Type B pancreatic cell (in vitro differentiated cells): ENCODE results near the gene TUSC7. TPM values are rescaled to one million over a fixed set of nuclear protein-coding genes. Genes with fewer than 3 reads are reported as not detected.

Experiments used
- DNase-seq: peaks from one replicate; pipeline ENCODE4 v3.0.0; 2021; ENCODE audit warnings: mixed read lengths; ENCODE audit not compliant: unreplicated experiment; ENCODE audit errors: extremely low spot score
- H3K27ac Mint-ChIP-seq: 2 replicates; pipeline ENCODE4 v1.8.0; 2021; ENCODE audit warnings: mild to moderate bottlenecking, mixed read lengths
- H3K27me3 Mint-ChIP-seq: 2 replicates; pipeline ENCODE4 v1.8.0; 2021; ENCODE audit warnings: mixed read lengths
- H3K36me3 Mint-ChIP-seq: 2 replicates; pipeline ENCODE4 v1.8.0; 2021; ENCODE audit warnings: mixed read lengths
- H3K4me1 Mint-ChIP-seq: one replicate; pipeline ENCODE4 v1.8.0; 2021; ENCODE audit warnings: mixed read lengths; ENCODE audit not compliant: unreplicated experiment
- H3K4me3 Mint-ChIP-seq: 2 replicates; pipeline ENCODE4 v1.8.0; 2021; ENCODE audit warnings: mild to moderate bottlenecking, mixed read lengths
- H3K9me3 Mint-ChIP-seq: 2 replicates; pipeline ENCODE4 v1.8.0; 2021; ENCODE audit warnings: mixed read lengths
- CTCF ChIP-seq: fragments of 200-600 bp; sonication (generic); conservative IDR thresholded peaks from 2 replicates; pipeline ENCODE4 v1.5.0; 2021; ENCODE audit warnings: antibody characterized with exemption, mild to moderate bottlenecking
- total RNA-seq: library from RNA; stranded (reverse); gene quantifications from 2 replicates; pipeline ENCODE4 v1.2.1, GENCODE V29; 2021; ENCODE audit warnings: low replicate concordance

The TUSC7 gene
- total RNA-seq, 1 donor from 2014 or later: not detected

GRCh38 chr3:116740293-116740692, 30.7 kb downstream of the TUSC7 start:
- H3K9me3 Mint-ChIP-seq: no peaks in the 10 kb centered on the region
- H3K27ac Mint-ChIP-seq: no peak overlapping the region
- no peak for DNase-seq
- H3K36me3 Mint-ChIP-seq: no peaks in the 10 kb centered on the region
- H3K27me3 Mint-ChIP-seq: no peaks in the 10 kb centered on the region
- H3K4me1 Mint-ChIP-seq: no peaks in the 10 kb centered on the region
- no peak overlapping the region for H3K4me3 Mint-ChIP-seq
- TF ChIP-seq CTCF: no peak

- no peaks in the 10 kb centered on the region for H3K4me1 Mint-ChIP-seq
- H3K27ac Mint-ChIP-seq: no peak overlapping the region
- no peaks in the 10 kb centered on the region for H3K27me3 Mint-ChIP-seq
- H3K9me3 Mint-ChIP-seq: no peaks in the 10 kb centered on the region
- no peak overlapping the region for H3K4me3 Mint-ChIP-seq
- TF ChIP-seq CTCF: no peak
- H3K36me3 Mint-ChIP-seq: no peaks in the 10 kb centered on the region
- DNase-seq: no peak
Observed at GRCh38 chr3:116741467-116741866, 31.9 kb downstream of the TUSC7 start.

GRCh38 chr3:116743062-116743461, 33.5 kb downstream of the TUSC7 start:
- no peak for DNase-seq
- Mint-ChIP-seq H3K36me3 (no peaks in the 10 kb centered on the region), H3K27ac (no peak overlapping the region), H3K9me3 (no peaks in the 10 kb centered on the region), H3K27me3 (no peaks in the 10 kb centered on the region), H3K4me1 (no peaks in the 10 kb centered on the region), H3K4me3 (no peak overlapping the region)
- TF ChIP-seq CTCF: no peak

- no peak overlapping the region for H3K4me3 Mint-ChIP-seq
- H3K27ac Mint-ChIP-seq: no peak overlapping the region
- H3K9me3 Mint-ChIP-seq: no peaks in the 10 kb centered on the region
- no peak for DNase-seq
- no peaks in the 10 kb centered on the region for H3K27me3 Mint-ChIP-seq
- H3K36me3 Mint-ChIP-seq: no peaks in the 10 kb centered on the region
- H3K4me1 Mint-ChIP-seq: peaks cover 10% of the 10 kb centered on the region
- TF ChIP-seq CTCF: no peak
Observed at GRCh38 chr3:116749388-116749787, 39.8 kb downstream of the TUSC7 start.

GRCh38 chr3:116757315-116757714, 47.7 kb downstream of the TUSC7 start:
- no peak overlapping the region for H3K4me3 Mint-ChIP-seq
- DNase-seq: no peak
- H3K36me3 Mint-ChIP-seq: no peaks in the 10 kb centered on the region
- no peak for TF ChIP-seq CTCF
- no peak overlapping the region for H3K27ac Mint-ChIP-seq
- H3K27me3 Mint-ChIP-seq: peaks cover 8% of the 10 kb centered on the region
- peaks cover 27% of the 10 kb centered on the region for H3K4me1 Mint-ChIP-seq
- H3K9me3 Mint-ChIP-seq: no peaks in the 10 kb centered on the region

GRCh38 chr3:116759316-116759715, 49.7 kb downstream of the TUSC7 start:
- Mint-ChIP-seq H3K4me1 (peaks cover 27% of the 10 kb centered on the region), H3K9me3 (no peaks in the 10 kb centered on the region), H3K27me3 (peaks cover 8% of the 10 kb centered on the region), H3K36me3 (no peaks in the 10 kb centered on the region), H3K4me3 (no peak overlapping the region), H3K27ac (no peak overlapping the region)
- TF ChIP-seq CTCF: no peak
- no peak for DNase-seq
